ENCODE measurements around the gene SCARF2.
"Not testable (repeated sequence)": the region's sequence is repeated elsewhere in the genome, so short reads cannot be mapped to it uniquely, and the experiment has no call there.

SCARF2 gene

DNA sequence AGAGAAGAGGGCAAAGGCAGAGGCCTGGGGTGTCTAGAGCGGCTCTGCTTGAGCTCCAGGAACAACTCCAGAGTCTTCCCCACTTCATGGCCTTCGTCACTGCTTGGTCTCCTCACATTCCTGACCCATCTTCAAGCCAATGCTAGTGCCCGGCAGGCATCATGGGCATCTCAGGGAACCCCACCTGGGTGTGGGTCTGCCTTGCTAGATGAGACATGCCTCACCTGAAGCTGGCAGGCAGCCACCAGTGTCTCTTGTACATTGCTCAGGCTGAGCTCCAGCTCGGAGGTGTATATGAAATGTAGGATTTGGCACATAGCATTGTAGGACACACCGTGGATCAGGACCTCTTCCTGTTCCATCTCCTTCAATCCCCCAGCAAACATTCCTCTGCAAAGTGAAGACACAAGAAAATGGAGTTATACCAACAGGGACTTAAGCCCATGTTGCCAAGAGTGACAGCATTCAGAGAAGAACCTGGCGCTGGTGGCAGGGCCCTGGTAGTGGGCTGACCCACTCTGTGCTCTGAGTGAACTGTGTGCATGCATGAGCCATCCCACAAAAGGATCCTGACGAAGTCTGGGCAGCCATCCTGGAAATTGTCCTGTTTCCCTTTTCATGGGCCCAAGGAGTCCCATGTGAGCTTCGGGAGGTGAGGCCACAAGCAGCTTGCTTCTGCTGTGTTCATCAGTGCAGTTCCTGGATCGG, 33.7 kb upstream of the SCARF2 start:
- H3K4me3 ChIP-seq (ENCODE audit: low read length) = no peak overlapping the region
- DNase-seq (ENCODE audit: low read depth) = no peak
- H3K9me3 ChIP-seq (ENCODE audit: control insufficient read depth, low read length) = no peaks in the 10 kb centered on the region
- peaks cover 29% of the 10 kb centered on the region for H3K36me3 ChIP-seq (ENCODE audit: control insufficient read depth, insufficient read depth, low read length, severe bottlenecking)
- H3K9ac ChIP-seq (ENCODE audit: low read length) = no peak overlapping the region
- H3K27me3 ChIP-seq (replicated peaks; ENCODE audit: control insufficient read depth, insufficient read depth, low read length) = no peaks in the 10 kb centered on the region
- H3K4me1 ChIP-seq (ENCODE audit: control insufficient read depth, insufficient read depth, low read length) = peaks cover 4% of the 10 kb centered on the region

DNA sequence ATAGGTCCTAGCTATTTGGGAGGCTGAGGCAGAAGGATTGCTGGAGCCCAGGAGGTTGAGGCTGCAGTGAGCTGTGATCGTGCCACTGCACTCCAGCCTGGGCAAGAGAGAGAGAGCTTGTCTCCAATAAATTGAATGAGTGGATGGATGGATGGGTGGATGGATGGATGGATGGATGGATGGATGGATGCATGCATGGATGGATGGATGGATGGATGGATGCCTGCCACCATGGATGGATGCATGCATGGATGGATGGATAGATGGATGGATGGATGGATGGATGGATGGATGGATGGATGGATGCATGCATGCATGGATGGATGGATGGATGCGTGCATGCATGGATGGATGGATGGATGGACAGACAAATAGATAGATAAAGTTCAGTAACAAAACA, 32.9 kb upstream of the SCARF2 start:
- not testable (repeated sequence) for H3K9me3 ChIP-seq (ENCODE audit: control insufficient read depth, low read length); H3K4me1 ChIP-seq (ENCODE audit: control insufficient read depth, insufficient read depth, low read length); H3K27me3 ChIP-seq (replicated peaks; ENCODE audit: control insufficient read depth, insufficient read depth, low read length); H3K9ac ChIP-seq (ENCODE audit: low read length); DNase-seq (ENCODE audit: low read depth); H3K4me3 ChIP-seq (ENCODE audit: low read length)
- peaks cover 30% of the 10 kb centered on the region for H3K36me3 ChIP-seq (ENCODE audit: control insufficient read depth, insufficient read depth, low read length, severe bottlenecking)

DNA sequence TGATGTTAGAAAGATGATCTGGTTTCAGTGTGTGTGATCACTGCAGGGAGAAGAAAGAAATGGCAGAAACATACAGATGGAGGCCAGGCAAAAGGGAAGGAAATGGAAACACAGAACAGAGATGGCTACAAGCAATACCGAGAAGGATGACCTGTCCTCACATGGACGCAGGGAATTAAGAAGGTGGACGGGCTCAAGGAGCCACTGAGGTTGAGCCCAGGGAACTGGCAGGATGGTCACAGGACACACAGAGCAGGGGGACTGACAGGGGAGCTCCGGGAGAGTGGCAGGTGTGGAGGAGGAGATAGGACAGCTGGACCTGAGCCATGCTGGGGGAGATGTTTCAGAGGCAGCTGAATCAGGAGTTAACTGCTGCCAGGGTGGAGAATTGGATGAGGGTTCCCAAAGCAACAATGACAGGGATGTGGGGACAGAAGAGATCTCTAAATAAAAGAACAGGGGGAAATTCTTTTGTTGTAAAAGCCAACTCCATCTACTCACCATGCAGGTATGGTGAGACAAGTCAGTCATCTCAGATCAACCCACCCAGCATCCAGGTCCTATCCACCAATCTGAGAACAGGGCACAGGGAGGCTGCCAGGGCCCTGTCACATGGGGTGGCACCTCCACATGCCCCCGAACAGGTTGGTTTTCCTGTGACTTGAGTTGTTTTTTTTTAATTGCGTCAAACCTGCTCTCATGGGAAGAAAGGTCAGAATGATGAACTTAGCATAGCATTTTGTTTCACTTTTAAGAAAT, 31.7 kb upstream of the SCARF2 start:
- no peak for DNase-seq (ENCODE audit: low read depth)
- Histone ChIP-seq H3K27me3 (replicated peaks; ENCODE audit: control insufficient read depth, insufficient read depth, low read length) (no peaks in the 10 kb centered on the region), H3K36me3 (ENCODE audit: control insufficient read depth, insufficient read depth, low read length, severe bottlenecking) (peaks cover 43% of the 10 kb centered on the region), H3K4me3 (ENCODE audit: low read length) (no peak overlapping the region), H3K9me3 (ENCODE audit: control insufficient read depth, low read length) (no peaks in the 10 kb centered on the region), H3K9ac (ENCODE audit: low read length) (no peak overlapping the region), H3K4me1 (ENCODE audit: control insufficient read depth, insufficient read depth, low read length) (no peaks in the 10 kb centered on the region)

DNA sequence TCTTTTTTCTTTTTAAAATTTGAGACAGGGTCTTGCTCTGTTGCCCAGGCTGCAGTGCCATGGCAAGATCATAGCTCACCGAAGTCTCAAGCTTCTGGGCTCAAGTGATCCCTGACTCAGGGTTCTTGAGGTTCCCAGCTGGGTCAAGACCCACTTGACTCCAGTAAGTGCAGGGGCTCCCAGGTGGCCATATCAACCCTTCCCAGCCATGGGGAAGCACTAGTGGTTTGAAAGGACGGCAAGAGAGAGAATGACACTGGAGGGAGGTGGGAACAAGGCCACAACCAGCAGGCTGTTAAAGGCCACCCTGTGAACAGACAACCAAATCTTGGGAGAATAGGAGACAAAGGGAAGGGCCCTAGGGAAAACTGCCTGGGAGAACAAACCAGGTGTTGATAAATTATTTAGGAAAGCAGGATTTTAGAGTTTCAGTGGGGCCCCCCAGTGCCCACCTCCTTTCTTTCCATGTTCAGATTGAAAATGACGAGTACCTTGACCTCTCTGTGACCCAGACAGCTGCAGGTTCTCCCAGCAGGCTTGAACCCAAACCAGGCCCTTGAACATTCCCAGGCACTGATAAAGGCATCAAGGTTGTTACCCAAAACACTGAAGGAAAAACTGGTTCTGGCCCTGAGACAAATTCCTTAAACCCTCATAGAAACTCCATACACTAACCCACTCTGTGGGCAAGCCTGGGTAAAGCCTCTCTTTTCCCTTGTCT, 29.2 kb upstream of the SCARF2 start:
- H3K27me3 ChIP-seq (replicated peaks; ENCODE audit: control insufficient read depth, insufficient read depth, low read length) = no peaks in the 10 kb centered on the region
- no peak for DNase-seq (ENCODE audit: low read depth)
- H3K4me3 ChIP-seq (ENCODE audit: low read length) = no peak overlapping the region
- no peaks in the 10 kb centered on the region for H3K4me1 ChIP-seq (ENCODE audit: control insufficient read depth, insufficient read depth, low read length)
- H3K9me3 ChIP-seq (ENCODE audit: control insufficient read depth, low read length) = no peaks in the 10 kb centered on the region
- H3K9ac ChIP-seq (ENCODE audit: low read length) = no peak overlapping the region
- peaks cover 56% of the 10 kb centered on the region for H3K36me3 ChIP-seq (ENCODE audit: control insufficient read depth, insufficient read depth, low read length, severe bottlenecking)

DNA sequence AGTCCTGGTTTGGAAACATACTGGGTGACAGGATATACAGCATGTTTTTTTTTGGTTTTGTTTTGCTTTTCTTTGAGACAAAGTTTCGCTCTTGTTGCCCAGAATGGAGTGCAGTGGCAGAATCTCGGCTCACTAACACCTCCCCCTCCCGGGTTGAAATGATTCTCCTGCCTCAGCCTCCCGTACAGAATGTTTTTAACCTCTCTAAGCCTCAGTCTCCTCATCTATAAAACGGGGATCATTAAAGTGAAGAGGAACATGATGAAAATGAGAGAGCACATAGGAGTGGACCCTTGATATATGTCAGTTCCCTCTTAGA, 28.1 kb upstream of the SCARF2 start:
- Histone ChIP-seq H3K4me1 (ENCODE audit: control insufficient read depth, insufficient read depth, low read length) (no peaks in the 10 kb centered on the region), H3K36me3 (ENCODE audit: control insufficient read depth, insufficient read depth, low read length, severe bottlenecking) (peaks cover 50% of the 10 kb centered on the region), H3K9me3 (ENCODE audit: control insufficient read depth, low read length) (no peaks in the 10 kb centered on the region), H3K4me3 (ENCODE audit: low read length) (no peak overlapping the region), H3K9ac (ENCODE audit: low read length) (no peak overlapping the region), H3K27me3 (replicated peaks; ENCODE audit: control insufficient read depth, insufficient read depth, low read length) (no peaks in the 10 kb centered on the region)
- no peak for DNase-seq (ENCODE audit: low read depth)

DNA sequence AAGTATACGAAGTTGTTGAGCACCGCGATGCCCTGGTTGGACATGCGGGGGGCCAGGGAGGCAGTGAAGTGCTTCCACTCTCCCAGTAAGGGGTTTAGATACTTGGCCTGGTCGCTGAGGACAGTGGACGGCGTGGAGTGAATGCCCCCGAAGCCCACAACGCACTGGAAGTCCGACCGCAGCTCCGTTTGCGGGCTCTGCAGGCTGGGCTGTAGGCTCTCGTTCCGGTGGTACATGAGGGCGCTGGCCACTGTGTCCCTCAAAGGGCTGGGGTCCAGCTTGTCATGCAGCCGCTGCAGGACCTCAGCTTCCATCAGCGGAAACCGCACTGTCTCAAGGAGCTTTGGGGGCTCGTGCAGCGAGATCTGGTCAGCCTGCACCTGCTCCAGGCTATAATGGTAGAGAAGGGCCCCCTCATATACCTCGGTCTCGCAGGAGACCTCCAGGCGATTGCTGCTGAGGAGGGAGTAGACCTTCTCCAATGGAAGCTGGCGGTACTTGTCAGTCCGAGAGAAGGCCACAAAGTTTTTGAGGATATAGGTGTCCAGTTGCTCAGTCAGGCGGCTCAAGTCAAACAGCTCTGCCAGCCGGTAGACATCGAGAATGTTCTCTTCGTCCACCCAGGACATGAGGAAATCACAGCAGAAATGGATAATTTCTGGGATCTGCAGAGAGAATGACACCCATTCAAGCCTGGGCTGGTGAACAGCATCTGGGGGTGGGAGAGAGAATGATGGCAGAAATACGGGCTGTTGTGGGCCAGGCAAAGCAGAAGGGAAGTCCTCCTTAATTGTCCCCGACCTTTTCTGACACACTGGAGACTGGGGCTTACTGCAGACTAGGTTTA, 27.5 kb upstream of the SCARF2 start:
- Histone ChIP-seq H3K4me1 (ENCODE audit: control insufficient read depth, insufficient read depth, low read length) (no peaks in the 10 kb centered on the region), H3K4me3 (ENCODE audit: low read length) (no peak overlapping the region), H3K36me3 (ENCODE audit: control insufficient read depth, insufficient read depth, low read length, severe bottlenecking) (peaks cover 45% of the 10 kb centered on the region), H3K27me3 (replicated peaks; ENCODE audit: control insufficient read depth, insufficient read depth, low read length) (no peaks in the 10 kb centered on the region), H3K9ac (ENCODE audit: low read length) (no peak overlapping the region), H3K9me3 (ENCODE audit: control insufficient read depth, low read length) (no peaks in the 10 kb centered on the region)
- DNase-seq (ENCODE audit: low read depth) = no peak

DNA sequence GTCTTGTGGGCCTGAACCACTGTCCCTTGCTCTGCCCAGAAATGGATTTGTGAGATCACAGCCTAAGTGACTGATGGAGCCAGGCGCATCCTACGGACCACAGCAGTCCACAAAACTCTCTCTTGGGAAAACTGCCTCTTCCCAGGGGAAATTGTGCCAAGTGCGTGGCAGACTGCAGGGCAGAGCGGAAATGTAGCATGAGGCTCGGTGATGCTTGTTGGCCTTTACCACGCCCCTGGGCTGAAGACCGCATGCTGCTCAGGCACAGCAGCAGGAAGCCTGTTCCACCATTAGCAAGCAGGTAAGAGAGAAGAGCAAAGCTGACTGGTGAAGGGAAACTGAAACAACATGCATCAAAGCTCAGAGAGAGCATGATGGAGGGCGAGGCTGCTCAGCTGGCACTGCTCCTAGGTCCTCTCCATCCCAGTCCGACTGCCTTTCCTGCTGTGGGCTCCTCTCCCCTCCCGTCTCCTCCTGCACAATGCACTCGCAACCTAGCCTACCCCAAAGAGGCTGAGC, 26.5 kb upstream of the SCARF2 start:
- no peak overlapping the region for H3K4me3 ChIP-seq (ENCODE audit: low read length)
- no peak overlapping the region for H3K9ac ChIP-seq (ENCODE audit: low read length)
- H3K9me3 ChIP-seq (ENCODE audit: control insufficient read depth, low read length) = no peaks in the 10 kb centered on the region
- no peaks in the 10 kb centered on the region for H3K27me3 ChIP-seq (replicated peaks; ENCODE audit: control insufficient read depth, insufficient read depth, low read length)
- H3K36me3 ChIP-seq (ENCODE audit: control insufficient read depth, insufficient read depth, low read length, severe bottlenecking) = peaks cover 43% of the 10 kb centered on the region
- peaks cover 4% of the 10 kb centered on the region for H3K4me1 ChIP-seq (ENCODE audit: control insufficient read depth, insufficient read depth, low read length)
- no peak for DNase-seq (ENCODE audit: low read depth)

DNA sequence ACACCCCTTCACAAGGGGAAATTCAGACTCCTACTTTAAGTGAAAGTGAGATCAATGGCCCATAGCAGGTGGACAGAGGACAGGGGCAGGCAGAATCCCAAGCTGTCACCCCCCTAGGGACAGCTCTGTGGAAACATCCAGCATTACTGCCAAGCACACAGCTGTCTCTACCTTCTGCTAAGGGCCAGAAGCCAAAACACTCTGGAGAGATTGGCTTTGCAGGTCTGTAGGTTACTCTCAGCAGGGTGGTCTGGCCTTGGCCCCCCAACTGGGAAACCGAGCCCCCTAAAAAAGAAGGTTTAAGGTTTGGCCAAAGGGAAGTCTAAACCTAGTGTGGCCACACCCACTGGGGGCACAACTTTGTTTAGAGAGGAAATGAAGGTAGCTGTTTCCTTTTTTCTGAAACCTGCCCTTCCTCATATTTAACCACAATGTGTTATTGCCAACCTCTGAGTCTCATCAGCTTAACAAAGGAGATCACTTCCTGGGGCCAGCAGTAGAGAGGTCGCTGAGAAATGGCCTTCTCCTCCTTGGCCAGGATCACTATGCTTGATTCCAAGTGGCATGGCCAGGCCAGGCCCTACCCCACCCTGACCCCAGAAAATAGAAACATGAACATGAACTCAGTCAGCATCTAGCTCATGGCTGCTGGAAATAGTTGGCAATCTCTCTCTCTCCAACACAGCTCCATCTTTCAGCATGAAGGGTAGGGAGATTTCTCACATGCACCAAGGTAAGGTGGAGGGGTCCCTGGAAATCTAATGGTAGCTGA, 25.9 kb upstream of the SCARF2 start:
- H3K4me3 ChIP-seq (ENCODE audit: low read length) = no peak overlapping the region
- no peaks in the 10 kb centered on the region for H3K9me3 ChIP-seq (ENCODE audit: control insufficient read depth, low read length)
- no peak overlapping the region for H3K9ac ChIP-seq (ENCODE audit: low read length)
- no peaks in the 10 kb centered on the region for H3K27me3 ChIP-seq (replicated peaks; ENCODE audit: control insufficient read depth, insufficient read depth, low read length)
- no peak for DNase-seq (ENCODE audit: low read depth)
- H3K36me3 ChIP-seq (ENCODE audit: control insufficient read depth, insufficient read depth, low read length, severe bottlenecking) = peaks cover 39% of the 10 kb centered on the region
- H3K4me1 ChIP-seq (ENCODE audit: control insufficient read depth, insufficient read depth, low read length) = peaks cover 11% of the 10 kb centered on the region

DNA sequence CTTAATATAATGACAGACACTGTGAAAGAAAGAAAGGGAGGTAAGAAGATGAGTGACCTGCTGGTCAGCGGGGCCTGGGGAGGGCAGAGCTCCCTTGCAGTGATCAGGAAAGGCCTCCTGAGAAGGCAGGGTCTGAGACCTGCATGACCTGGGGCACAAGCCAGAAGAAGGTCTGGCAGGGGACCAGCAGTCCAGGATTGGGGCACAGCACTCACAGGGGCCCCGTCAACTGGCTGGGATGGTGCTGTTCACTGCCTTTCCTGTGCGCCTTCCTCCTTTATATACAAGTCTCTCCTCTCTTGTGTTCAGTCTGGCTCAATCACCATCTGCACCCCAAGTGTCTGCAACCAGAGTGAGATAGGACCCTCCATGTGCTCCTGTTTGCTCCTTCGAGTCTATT, 22.2 kb upstream of the SCARF2 start:
- Histone ChIP-seq H3K36me3 (ENCODE audit: control insufficient read depth, insufficient read depth, low read length, severe bottlenecking) (peaks cover 43% of the 10 kb centered on the region), H3K9me3 (ENCODE audit: control insufficient read depth, low read length) (no peaks in the 10 kb centered on the region), H3K9ac (ENCODE audit: low read length) (no peak overlapping the region), H3K27me3 (replicated peaks; ENCODE audit: control insufficient read depth, insufficient read depth, low read length) (no peaks in the 10 kb centered on the region), H3K4me1 (ENCODE audit: control insufficient read depth, insufficient read depth, low read length) (peaks cover 17% of the 10 kb centered on the region), H3K4me3 (ENCODE audit: low read length) (no peak overlapping the region)
- DNase-seq (ENCODE audit: low read depth) = no peak

DNA sequence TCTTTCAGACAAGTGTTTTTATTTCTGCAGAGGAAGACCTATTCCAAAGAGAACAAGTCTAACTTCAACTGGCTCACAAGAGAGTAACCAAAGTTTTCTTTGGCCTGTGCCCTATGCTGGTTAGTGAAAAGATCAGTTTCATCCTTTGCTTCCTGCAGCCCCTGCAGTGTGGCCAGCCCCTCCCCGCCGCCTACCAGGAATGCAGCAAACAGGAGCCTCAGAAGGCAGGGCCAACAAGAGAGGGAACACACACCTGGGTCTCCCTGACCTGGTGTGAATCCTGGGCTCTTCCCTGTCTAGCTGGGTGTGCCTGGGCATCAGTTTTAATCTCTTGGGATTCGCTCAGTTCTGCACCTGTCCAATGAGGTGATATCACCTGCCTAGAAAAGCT, 21.5 kb upstream of the SCARF2 start:
- Histone ChIP-seq H3K4me3 (ENCODE audit: low read length) (no peak overlapping the region), H3K4me1 (ENCODE audit: control insufficient read depth, insufficient read depth, low read length) (peaks cover 17% of the 10 kb centered on the region), H3K36me3 (ENCODE audit: control insufficient read depth, insufficient read depth, low read length, severe bottlenecking) (peaks cover 41% of the 10 kb centered on the region), H3K9ac (ENCODE audit: low read length) (no peak overlapping the region), H3K27me3 (replicated peaks; ENCODE audit: control insufficient read depth, insufficient read depth, low read length) (no peaks in the 10 kb centered on the region), H3K9me3 (ENCODE audit: control insufficient read depth, low read length) (no peaks in the 10 kb centered on the region)
- DNase-seq (ENCODE audit: low read depth) = no peak
